Measurements from ENCODE around the gene TRIM6. TPM values are rescaled to one million over a fixed set of nuclear protein-coding genes. Genes with fewer than 3 reads are reported as not detected.
"Not testable (repeated sequence)": the region's sequence is repeated elsewhere in the genome, so short reads cannot be mapped to it uniquely, and the experiment has no call there.

The TRIM6 gene
- total RNA-seq, 1 experiment from 2014 or later = 30.2 TPM

DNA sequence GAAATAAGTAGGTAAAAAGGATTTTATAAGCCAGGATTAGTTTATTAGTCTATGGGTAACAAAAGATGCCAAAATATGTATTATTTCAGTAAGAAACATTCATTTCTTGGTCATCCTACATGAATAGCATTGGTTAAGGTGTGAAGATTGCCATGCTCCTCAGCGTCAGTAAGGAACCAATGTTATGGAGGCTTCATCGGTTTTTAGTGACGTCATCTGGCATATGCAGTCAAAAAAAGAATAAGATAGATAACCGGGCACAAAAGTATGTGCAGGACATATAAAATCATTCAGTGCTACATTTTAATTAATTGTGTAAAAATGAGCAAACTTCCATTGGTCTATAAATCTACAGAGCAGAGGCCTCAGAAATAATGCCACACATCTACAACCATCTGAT is 59.0 kb downstream of the TRIM6 start:
- POLR2A ChIA-PET = no interaction called here
- TF ChIP-seq NR3C1 (CRISPR knock-in tag; conservative IDR thresholded peaks at IDR 0.05; ENCODE audit: low read depth) (no peak), ETV6 (CRISPR knock-in tag; IDR thresholded peaks at IDR 0.05) (no peak), CREM (CRISPR knock-in tag; IDR thresholded peaks at IDR 0.05) (no peak), NR2C2 (CRISPR knock-in tag; IDR thresholded peaks at IDR 0.05) (no peak), OVOL2 (CRISPR knock-in tag; IDR thresholded peaks at IDR 0.05; ENCODE audit: borderline replicate concordance) (no peak), GTF2I (CRISPR knock-in tag; conservative IDR thresholded peaks at IDR 0.05) (no peak), NR1H2 (CRISPR knock-in tag; IDR thresholded peaks at IDR 0.05) (no peak), ZNF416 (CRISPR knock-in tag; IDR thresholded peaks at IDR 0.05) (no peak), GRHL2 (CRISPR knock-in tag; IDR thresholded peaks at IDR 0.05; ENCODE audit: insufficient replicate concordance, severe bottlenecking) (no peak), ZNF219 (CRISPR knock-in tag; IDR thresholded peaks at IDR 0.05; ENCODE audit: borderline replicate concordance) (no peak)
- TF ChIP-seq, protein P1, sequence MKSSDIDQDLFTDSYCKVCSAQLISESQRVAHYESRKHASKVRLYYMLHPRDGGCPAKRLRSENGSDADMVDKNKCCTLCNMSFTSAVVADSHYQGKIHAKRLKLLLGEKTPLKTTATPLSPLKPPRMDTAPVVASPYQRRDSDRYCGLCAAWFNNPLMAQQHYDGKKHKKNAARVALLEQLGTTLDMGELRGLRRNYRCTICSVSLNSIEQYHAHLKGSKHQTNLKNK (CRISPR knock-in tag; IDR thresholded peaks at IDR 0.05) = no peak
- TF ChIP-seq, protein P2, sequence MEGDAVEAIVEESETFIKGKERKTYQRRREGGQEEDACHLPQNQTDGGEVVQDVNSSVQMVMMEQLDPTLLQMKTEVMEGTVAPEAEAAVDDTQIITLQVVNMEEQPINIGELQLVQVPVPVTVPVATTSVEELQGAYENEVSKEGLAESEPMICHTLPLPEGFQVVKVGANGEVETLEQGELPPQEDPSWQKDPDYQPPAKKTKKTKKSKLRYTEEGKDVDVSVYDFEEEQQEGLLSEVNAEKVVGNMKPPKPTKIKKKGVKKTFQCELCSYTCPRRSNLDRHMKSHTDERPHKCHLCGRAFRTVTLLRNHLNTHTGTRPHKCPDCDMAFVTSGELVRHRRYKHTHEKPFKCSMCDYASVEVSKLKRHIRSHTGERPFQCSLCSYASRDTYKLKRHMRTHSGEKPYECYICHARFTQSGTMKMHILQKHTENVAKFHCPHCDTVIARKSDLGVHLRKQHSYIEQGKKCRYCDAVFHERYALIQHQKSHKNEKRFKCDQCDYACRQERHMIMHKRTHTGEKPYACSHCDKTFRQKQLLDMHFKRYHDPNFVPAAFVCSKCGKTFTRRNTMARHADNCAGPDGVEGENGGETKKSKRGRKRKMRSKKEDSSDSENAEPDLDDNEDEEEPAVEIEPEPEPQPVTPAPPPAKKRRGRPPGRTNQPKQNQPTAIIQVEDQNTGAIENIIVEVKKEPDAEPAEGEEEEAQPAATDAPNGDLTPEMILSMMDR (IDR thresholded peaks at IDR 0.05) = no peak
- TF ChIP-seq, protein P3, sequence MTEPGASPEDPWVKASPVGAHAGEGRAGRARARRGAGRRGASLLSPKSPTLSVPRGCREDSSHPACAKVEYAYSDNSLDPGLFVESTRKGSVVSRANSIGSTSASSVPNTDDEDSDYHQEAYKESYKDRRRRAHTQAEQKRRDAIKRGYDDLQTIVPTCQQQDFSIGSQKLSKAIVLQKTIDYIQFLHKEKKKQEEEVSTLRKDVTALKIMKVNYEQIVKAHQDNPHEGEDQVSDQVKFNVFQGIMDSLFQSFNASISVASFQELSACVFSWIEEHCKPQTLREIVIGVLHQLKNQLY (CRISPR knock-in tag; IDR thresholded peaks at IDR 0.05) = no peak
- peaks cover 24% of the 10 kb centered on the region for H3K9me3 Mint-ChIP-seq
- peaks cover 8% of the 10 kb centered on the region for H3K36me3 Mint-ChIP-seq
- no peak overlapping the region for H3K27ac Mint-ChIP-seq
- no peak for DNase-seq (ENCODE audit: low spot score)
- CTCF ChIA-PET = no interaction called here
- no peaks in the 10 kb centered on the region for H3K27me3 Mint-ChIP-seq (ENCODE audit: low read depth)
- no peak overlapping the region for H3K4me3 Mint-ChIP-seq
- H3K4me1 Mint-ChIP-seq = no peaks in the 10 kb centered on the region
- no peak for ATAC-seq

DNA sequence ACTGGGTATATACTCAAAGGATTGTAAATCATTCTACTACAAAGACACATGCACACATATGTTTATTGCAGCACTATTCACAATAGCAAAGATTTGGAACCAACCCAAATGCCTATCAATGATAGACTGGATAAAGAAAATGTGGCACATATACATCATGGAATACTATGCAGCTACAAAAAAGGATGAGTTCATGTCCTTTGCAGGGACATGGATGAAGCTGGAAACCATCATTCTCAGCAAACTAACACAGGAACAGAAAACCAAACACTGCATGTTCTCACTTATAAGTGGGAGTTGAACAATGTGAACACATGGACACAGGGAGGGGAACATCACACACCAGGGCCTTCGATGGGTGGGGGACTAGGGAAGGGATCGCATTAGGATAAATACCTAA is 60.5 kb downstream of the TRIM6 start:
- H3K4me3 Mint-ChIP-seq; H3K36me3 Mint-ChIP-seq; H3K27me3 Mint-ChIP-seq (ENCODE audit: low read depth); CTCF ChIA-PET; ATAC-seq; DNase-seq (ENCODE audit: low spot score); POLR2A ChIA-PET; H3K27ac Mint-ChIP-seq; H3K4me1 Mint-ChIP-seq: not testable (repeated sequence)
- H3K9me3 Mint-ChIP-seq = peaks cover 21% of the 10 kb centered on the region

DNA sequence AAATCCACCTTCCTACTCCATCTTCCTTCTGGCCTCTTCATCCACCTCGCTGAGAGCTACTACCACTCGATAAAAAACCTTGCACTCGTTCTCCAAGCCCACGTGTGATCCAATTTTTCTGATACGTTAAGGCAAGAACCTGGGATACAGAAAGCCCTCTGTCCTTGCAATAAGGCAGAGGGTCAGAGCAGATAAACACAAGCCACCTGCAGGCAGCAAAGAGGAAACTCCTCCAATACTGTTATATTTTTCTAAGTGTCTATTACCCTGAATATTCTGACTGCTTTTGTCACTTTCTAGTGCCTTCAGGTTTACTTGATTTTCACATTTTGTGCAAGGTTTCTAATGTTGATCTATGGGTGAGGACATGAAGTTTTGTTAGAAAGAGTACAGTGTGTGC is 61.9 kb downstream of the TRIM6 start:
- TF ChIP-seq NFYB (CRISPR knock-in tag; conservative IDR thresholded peaks at IDR 0.05; ENCODE audit: low read depth) (no peak), TEAD4 (CRISPR knock-in tag; IDR thresholded peaks at IDR 0.05) (no peak), SOX15 (CRISPR knock-in tag; IDR thresholded peaks at IDR 0.05) (no peak)
- TF ChIP-seq, protein P4, sequence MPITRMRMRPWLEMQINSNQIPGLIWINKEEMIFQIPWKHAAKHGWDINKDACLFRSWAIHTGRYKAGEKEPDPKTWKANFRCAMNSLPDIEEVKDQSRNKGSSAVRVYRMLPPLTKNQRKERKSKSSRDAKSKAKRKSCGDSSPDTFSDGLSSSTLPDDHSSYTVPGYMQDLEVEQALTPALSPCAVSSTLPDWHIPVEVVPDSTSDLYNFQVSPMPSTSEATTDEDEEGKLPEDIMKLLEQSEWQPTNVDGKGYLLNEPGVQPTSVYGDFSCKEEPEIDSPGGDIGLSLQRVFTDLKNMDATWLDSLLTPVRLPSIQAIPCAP (CRISPR knock-in tag; IDR thresholded peaks at IDR 0.05) = no peak
- TF ChIP-seq, protein P5, sequence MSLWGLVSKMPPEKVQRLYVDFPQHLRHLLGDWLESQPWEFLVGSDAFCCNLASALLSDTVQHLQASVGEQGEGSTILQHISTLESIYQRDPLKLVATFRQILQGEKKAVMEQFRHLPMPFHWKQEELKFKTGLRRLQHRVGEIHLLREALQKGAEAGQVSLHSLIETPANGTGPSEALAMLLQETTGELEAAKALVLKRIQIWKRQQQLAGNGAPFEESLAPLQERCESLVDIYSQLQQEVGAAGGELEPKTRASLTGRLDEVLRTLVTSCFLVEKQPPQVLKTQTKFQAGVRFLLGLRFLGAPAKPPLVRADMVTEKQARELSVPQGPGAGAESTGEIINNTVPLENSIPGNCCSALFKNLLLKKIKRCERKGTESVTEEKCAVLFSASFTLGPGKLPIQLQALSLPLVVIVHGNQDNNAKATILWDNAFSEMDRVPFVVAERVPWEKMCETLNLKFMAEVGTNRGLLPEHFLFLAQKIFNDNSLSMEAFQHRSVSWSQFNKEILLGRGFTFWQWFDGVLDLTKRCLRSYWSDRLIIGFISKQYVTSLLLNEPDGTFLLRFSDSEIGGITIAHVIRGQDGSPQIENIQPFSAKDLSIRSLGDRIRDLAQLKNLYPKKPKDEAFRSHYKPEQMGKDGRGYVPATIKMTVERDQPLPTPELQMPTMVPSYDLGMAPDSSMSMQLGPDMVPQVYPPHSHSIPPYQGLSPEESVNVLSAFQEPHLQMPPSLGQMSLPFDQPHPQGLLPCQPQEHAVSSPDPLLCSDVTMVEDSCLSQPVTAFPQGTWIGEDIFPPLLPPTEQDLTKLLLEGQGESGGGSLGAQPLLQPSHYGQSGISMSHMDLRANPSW (CRISPR knock-in tag; conservative IDR thresholded peaks at IDR 0.05; ENCODE audit: low read depth) = no peak
- TF ChIP-seq, protein P6, sequence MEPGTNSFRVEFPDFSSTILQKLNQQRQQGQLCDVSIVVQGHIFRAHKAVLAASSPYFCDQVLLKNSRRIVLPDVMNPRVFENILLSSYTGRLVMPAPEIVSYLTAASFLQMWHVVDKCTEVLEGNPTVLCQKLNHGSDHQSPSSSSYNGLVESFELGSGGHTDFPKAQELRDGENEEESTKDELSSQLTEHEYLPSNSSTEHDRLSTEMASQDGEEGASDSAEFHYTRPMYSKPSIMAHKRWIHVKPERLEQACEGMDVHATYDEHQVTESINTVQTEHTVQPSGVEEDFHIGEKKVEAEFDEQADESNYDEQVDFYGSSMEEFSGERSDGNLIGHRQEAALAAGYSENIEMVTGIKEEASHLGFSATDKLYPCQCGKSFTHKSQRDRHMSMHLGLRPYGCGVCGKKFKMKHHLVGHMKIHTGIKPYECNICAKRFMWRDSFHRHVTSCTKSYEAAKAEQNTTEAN (CRISPR knock-in tag; IDR thresholded peaks at IDR 0.05) = no peak
- ChIA-PET POLR2A (no interaction called here), CTCF (no interaction called here)
- no peaks in the 10 kb centered on the region for H3K4me1 Mint-ChIP-seq
- H3K27me3 Mint-ChIP-seq (ENCODE audit: low read depth) = no peaks in the 10 kb centered on the region
- H3K36me3 Mint-ChIP-seq = peaks cover 5% of the 10 kb centered on the region
- DNase-seq (ENCODE audit: low spot score) (no peak), ATAC-seq (no peak)
- no peak overlapping the region for H3K4me3 Mint-ChIP-seq
- H3K27ac Mint-ChIP-seq = no peak overlapping the region
- H3K9me3 Mint-ChIP-seq = peaks cover 8% of the 10 kb centered on the region

All from WTC11 (cell line).